ENCODE measurements around the gene LRRC19. TPM values are rescaled to one million over a fixed set of nuclear protein-coding genes. Genes with fewer than 3 reads are reported as not detected.

Gene LRRC19
- not detected in 2 replicates for total RNA-seq (2014; rRNA removed; shearing (Covaris generic); ENCODE audit: low replicate concordance)

GRCh38 chr9:27005491-27005890 lies at the start of gene LRRC19:
TSS of gene LRRC19 (minus strand) at chr9:27005672. CDS start at chr9:26999694, 5,978 bp downstream.
- in situ Hi-C loops (cut with HindIII; ENCODE audit: low pct_unique_long_range_greater_than_20kb, low sequenced_read_pairs), result no loop called here
- DNase-seq (ENCODE audit: low read depth), result no peak

GRCh38 chr9:27054841-27055240 lies 49.4 kb upstream of the LRRC19 start:
- in situ Hi-C loops (cut with HindIII; ENCODE audit: low pct_unique_long_range_greater_than_20kb, low sequenced_read_pairs), result no loop called here

DNA sequence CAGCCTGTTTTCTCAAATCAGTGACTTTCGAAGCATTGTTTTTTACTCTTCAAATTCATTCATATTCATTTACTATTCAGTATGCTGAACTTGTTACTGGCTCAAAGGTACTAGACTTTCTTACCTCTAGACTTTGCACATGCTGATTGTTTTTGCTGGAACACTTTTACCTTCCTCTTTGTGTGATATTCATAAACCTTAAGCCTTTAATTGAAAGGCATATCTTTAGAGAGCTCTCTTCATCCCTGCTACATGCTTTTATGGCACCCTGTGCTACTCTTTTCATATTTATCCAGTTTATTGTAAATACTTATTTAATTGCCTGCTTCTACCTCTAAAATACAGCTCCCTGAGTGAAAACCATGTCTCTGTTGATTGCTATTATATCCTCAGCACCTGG lies 48.7 kb upstream of the LRRC19 start:
- in situ Hi-C loops (cut with HindIII; ENCODE audit: low pct_unique_long_range_greater_than_20kb, low sequenced_read_pairs), result no loop called here
- no peak for DNase-seq (ENCODE audit: low read depth)

More at GRCh38 chr9:27054841-27055240, 49.4 kb upstream of the LRRC19 start:
- no peak for DNase-seq (ENCODE audit: low read depth)

- in situ Hi-C loops (cut with HindIII; ENCODE audit: low pct_unique_long_range_greater_than_20kb, low sequenced_read_pairs), result no loop called here
- DNase-seq (ENCODE audit: low read depth), result no peak
Observed at GRCh38 chr9:27053369-27054022, 48.0 kb upstream of the LRRC19 start.

GRCh38 chr9:27047136-27047535 lies 41.7 kb upstream of the LRRC19 start:
- in situ Hi-C loops (cut with HindIII; ENCODE audit: low pct_unique_long_range_greater_than_20kb, low sequenced_read_pairs), result no loop called here
- DNase-seq (ENCODE audit: low read depth), result no peak

- in situ Hi-C loops (cut with HindIII; ENCODE audit: low pct_unique_long_range_greater_than_20kb, low sequenced_read_pairs), result no loop called here
Observed at GRCh38 chr9:27043176-27043575, 37.7 kb upstream of the LRRC19 start.

DNA sequence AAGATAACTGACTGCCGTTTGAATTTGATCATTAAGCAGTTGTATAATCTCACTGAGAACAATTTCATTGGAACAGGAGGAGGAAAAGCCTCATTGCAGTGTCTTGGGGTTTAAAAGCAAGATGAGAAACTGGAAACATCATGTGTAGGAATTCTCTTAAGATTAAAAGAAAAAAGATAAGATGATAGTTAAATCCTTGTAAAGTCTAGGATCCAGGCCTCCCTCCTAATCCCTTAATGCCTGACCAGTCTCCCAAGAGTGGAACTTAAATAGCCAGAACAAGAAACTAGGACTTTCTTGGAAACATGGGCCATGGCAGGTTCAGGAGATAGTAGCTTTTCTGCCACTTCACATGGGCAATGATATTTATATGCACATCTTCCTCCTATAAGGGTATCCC lies 37.0 kb upstream of the LRRC19 start:
- DNase-seq (ENCODE audit: low read depth), result no peak
- in situ Hi-C loops (cut with HindIII; ENCODE audit: low pct_unique_long_range_greater_than_20kb, low sequenced_read_pairs), result no loop called here

More at GRCh38 chr9:27043176-27043575, 37.7 kb upstream of the LRRC19 start:
- no peak for DNase-seq (ENCODE audit: low read depth)

DNA sequence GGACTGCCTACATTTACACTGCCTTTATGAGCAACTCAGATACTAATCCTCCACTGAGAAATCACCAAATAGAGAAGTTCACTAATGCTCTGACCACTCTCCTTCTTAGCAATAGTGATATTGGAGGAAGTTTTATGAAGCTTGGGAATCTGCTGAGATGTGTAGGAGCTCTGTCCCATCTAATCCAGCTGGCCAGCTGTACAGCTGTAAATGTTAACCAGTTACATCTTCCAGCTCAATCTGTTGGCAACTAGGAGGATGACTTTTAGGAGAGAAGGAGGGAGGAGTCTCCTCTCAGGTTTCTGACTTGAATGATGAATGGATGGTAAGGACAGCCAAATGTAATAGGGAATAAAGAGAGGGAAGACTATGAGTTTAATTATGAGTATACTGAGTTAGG lies 36.3 kb upstream of the LRRC19 start:
- DNase-seq (ENCODE audit: low read depth), result no peak
- in situ Hi-C loops (cut with HindIII; ENCODE audit: low pct_unique_long_range_greater_than_20kb, low sequenced_read_pairs), result no loop called here

GRCh38 chr9:27037499-27037898 lies 32.0 kb upstream of the LRRC19 start:
- in situ Hi-C loops (cut with HindIII; ENCODE audit: low pct_unique_long_range_greater_than_20kb, low sequenced_read_pairs), result no loop called here

GRCh38 chr9:27033815-27034403 lies 28.4 kb upstream of the LRRC19 start:
- no peak for DNase-seq (ENCODE audit: low read depth)
- in situ Hi-C loops (cut with HindIII; ENCODE audit: low pct_unique_long_range_greater_than_20kb, low sequenced_read_pairs), result no loop called here

More at GRCh38 chr9:27037499-27037898, 32.0 kb upstream of the LRRC19 start:
- no peak for DNase-seq (ENCODE audit: low read depth)

GRCh38 chr9:27029186-27029585 lies 23.7 kb upstream of the LRRC19 start:
- in situ Hi-C loops (cut with HindIII; ENCODE audit: low pct_unique_long_range_greater_than_20kb, low sequenced_read_pairs), result no loop called here
- no peak for DNase-seq (ENCODE audit: low read depth)

DNA sequence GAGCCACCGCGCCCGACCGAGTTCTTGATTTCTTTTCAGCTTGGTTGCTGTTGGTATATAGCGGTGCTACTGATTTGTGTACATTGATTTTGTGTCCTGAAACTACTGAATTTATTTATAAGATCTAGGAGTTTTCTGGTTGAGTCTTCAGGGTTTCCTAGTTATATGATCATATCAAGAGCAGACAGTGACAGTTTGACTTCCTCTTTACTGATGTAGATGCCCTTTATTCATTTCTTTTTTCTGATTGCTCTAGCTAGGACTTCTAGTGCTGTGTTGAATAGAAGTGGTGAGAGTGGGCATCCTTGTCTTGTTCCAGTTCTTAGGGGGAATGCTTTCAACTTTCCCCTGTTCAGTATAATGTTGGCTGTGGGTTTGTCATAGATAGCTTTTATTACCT lies 17.4 kb upstream of the LRRC19 start:
- in situ Hi-C loops (cut with HindIII; ENCODE audit: low pct_unique_long_range_greater_than_20kb, low sequenced_read_pairs), result no loop called here
- DNase-seq (ENCODE audit: low read depth), result no peak

- no peak for DNase-seq (ENCODE audit: low read depth)
- in situ Hi-C loops (cut with HindIII; ENCODE audit: low pct_unique_long_range_greater_than_20kb, low sequenced_read_pairs), result no loop called here
Observed at GRCh38 chr9:27019589-27019988, 14.1 kb upstream of the LRRC19 start.

- in situ Hi-C loops (cut with HindIII; ENCODE audit: low pct_unique_long_range_greater_than_20kb, low sequenced_read_pairs), result no loop called here
- DNase-seq (ENCODE audit: low read depth), result peak; percentile 3
Observed at GRCh38 chr9:27003426-27004077, 1.9 kb downstream of the LRRC19 start.

- in situ Hi-C loops (cut with HindIII; ENCODE audit: low pct_unique_long_range_greater_than_20kb, low sequenced_read_pairs), result no loop called here
- no peak for DNase-seq (ENCODE audit: low read depth)
Observed at GRCh38 chr9:26995810-26996209, 9.7 kb downstream of the LRRC19 start.

DNA sequence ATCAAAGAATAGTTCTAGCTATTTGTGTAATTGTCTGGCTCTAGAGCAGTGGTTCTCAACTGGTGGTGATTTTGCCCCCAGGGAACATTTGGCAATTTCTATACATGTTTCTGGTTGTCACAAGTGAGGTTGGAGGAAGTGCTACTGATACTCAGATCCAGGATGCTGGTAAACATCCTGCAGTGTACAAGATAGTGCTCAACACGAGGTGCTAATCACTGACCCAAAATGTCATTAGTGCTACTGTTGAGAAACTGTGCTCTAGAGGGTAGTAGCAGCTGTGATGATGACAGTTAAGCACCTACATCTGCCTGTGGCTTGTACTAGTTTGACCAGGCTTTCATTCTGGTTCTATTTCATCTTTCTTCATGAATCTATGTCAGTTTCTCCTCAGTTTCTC lies 22.1 kb downstream of the LRRC19 start:
- in situ Hi-C loops (cut with HindIII; ENCODE audit: low pct_unique_long_range_greater_than_20kb, low sequenced_read_pairs), result no loop called here
- no peak for DNase-seq (ENCODE audit: low read depth)

GRCh38 chr9:26975728-26976707 lies 29.5 kb downstream of the LRRC19 start:
- in situ Hi-C loops (cut with HindIII; ENCODE audit: low pct_unique_long_range_greater_than_20kb, low sequenced_read_pairs), result no loop called here
- DNase-seq (ENCODE audit: low read depth), result peak; percentile 13

- in situ Hi-C loops (cut with HindIII; ENCODE audit: low pct_unique_long_range_greater_than_20kb, low sequenced_read_pairs), result no loop called here
- no peak for DNase-seq (ENCODE audit: low read depth)
Observed at GRCh38 chr9:26974927-26975326, 30.5 kb downstream of the LRRC19 start.

All from Caki2 (cell line).